Lower lobe of right lung (tissue), 2 donors: ENCODE measurements around the gene KRT74. TPM values are rescaled to one million over a fixed set of nuclear protein-coding genes. Genes with fewer than 3 reads are reported as not detected.
A peak's percentile ranks its signal among the peaks of the same experiment; 100 is the strongest.

Experiments
- ATAC-seq, 2 donors: fragments of 200-7000 bp; cut with Tn5 transposase; one replicate each; pipeline ENCODE4 v1.9.1; 2020 to 2022; ENCODE audit warnings: mild to moderate bottlenecking in 2 of 2, moderate library complexity in 2 of 2
- DNase-seq: peaks from one replicate; pipeline ENCODE4 v3.0.0-alpha.2; 2020
- H3K27ac ChIP-seq: fragments of 200-600 bp; one replicate; pipeline ENCODE4 v1.8.0; 2022
- H3K27me3 ChIP-seq: fragments of 200-600 bp; one replicate; pipeline ENCODE4 v1.8.0; 2022; ENCODE audit warnings: low read depth
- H3K36me3 ChIP-seq: fragments of 200-600 bp; one replicate; pipeline ENCODE4 v1.8.0; 2022; ENCODE audit warnings: mild to moderate bottlenecking
- H3K4me1 ChIP-seq: fragments of 200-600 bp; one replicate; pipeline ENCODE4 v1.8.0; 2022
- H3K4me3 ChIP-seq: fragments of 200-600 bp; one replicate; pipeline ENCODE4 v1.8.0; 2022; ENCODE audit warnings: mild to moderate bottlenecking
- H3K9me3 ChIP-seq: fragments of 200-600 bp; one replicate; pipeline ENCODE4 v1.8.0; 2022
- intact Hi-C: fragments of 100-400 bp; cut with DNase I; formaldehyde crosslinking; loops from one replicate; pipeline ENCODE4 v1.11.0; 2022
- total RNA-seq: library from RNA; stranded (reverse); fragmentation: NEBNext Ultra II Directional; extraction: Animal tissue kit (Norgen Biotek cat#: 25700); gene quantifications from one replicate; pipeline ENCODE4 v1.2.1, GENCODE V29; 2021
- TF ChIP-seq, protein P1 (sequence below): fragments of 200-600 bp; IDR thresholded peaks from one replicate; pipeline ENCODE4 v1.8.0; 2022; ENCODE audit warnings: antibody characterized with exemption, mild to moderate bottlenecking
- donor health status: DM: no; HTN: yes; CAD: no; lungs with severe emphysema.

KRT74 gene
- total RNA-seq, 1 donor from 2014 or later: not detected

DNA sequence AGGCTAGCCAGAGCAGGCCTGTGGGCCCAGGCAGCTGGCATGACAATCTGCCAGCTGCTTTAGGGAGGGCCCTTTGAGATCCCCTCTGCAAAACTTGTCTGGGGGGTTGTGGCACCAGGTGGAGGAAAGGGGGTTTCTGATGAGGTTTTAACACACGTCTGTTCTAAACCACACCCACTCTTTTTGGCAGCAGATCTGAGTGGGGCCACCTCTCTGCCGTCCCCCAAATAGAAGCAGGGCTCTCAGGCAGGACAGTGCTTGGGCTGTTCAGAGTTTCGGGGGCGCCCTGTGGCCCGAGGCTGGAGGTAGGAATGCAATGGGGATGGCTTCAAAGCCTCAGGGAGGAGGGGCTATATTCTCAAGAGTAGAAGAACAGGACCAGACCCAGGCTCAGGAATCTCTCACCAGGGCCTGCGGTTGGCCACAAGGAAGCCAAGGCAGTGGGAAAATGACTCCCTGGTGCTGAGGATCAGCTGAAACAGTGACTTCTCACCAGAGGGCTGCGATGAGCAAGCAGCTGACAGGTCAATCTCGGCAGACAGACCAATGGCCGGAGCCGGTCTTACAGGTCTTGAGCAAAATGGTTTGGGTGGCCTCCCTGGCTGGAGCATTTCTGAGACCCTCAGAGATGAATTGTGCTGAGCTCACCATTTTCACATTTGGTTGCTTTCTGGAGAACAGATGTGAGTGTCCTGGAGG, 51.9 kb downstream of the KRT74 start:
- Histone ChIP-seq H3K4me1 (no peaks in the 10 kb centered on the region), H3K27me3 (no peaks in the 10 kb centered on the region), H3K36me3 (no peaks in the 10 kb centered on the region), H3K4me3 (no peak overlapping the region), H3K9me3 (no peaks in the 10 kb centered on the region), H3K27ac (no peak overlapping the region)
- intact Hi-C loops: no loop called here
- DNase-seq (no peak), ATAC-seq (no peak)
- TF ChIP-seq, protein P1, sequence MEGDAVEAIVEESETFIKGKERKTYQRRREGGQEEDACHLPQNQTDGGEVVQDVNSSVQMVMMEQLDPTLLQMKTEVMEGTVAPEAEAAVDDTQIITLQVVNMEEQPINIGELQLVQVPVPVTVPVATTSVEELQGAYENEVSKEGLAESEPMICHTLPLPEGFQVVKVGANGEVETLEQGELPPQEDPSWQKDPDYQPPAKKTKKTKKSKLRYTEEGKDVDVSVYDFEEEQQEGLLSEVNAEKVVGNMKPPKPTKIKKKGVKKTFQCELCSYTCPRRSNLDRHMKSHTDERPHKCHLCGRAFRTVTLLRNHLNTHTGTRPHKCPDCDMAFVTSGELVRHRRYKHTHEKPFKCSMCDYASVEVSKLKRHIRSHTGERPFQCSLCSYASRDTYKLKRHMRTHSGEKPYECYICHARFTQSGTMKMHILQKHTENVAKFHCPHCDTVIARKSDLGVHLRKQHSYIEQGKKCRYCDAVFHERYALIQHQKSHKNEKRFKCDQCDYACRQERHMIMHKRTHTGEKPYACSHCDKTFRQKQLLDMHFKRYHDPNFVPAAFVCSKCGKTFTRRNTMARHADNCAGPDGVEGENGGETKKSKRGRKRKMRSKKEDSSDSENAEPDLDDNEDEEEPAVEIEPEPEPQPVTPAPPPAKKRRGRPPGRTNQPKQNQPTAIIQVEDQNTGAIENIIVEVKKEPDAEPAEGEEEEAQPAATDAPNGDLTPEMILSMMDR: no peak

DNA sequence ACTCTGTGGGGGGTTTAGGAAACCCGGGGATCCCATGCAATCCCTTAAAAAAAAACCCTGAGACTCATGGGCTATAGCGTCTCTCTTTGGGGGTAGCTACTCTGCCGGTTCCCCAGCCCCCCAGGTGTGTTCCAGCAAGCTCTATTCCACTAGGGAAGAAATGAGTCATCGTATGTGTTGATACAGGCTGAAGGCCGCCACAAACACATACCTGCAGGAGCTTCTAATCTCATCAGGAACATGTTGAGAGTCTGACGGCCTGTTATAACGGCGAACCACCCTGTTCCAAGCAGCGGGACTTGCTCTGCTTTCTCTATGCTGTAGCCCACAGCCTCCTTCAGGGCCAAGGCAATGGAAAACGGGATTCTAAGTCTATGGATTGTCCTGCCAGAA, 52.5 kb downstream of the KRT74 start:
- no peak overlapping the region for H3K27ac ChIP-seq
- DNase-seq (no peak), ATAC-seq (peak in 1 of 2 donors; percentile 26)
- H3K9me3 ChIP-seq: no peaks in the 10 kb centered on the region
- H3K27me3 ChIP-seq: no peaks in the 10 kb centered on the region
- TF ChIP-seq, protein P1: no peak
- no peak overlapping the region for H3K4me3 ChIP-seq
- H3K4me1 ChIP-seq: no peaks in the 10 kb centered on the region
- intact Hi-C loops: no loop called here
- no peaks in the 10 kb centered on the region for H3K36me3 ChIP-seq

DNA sequence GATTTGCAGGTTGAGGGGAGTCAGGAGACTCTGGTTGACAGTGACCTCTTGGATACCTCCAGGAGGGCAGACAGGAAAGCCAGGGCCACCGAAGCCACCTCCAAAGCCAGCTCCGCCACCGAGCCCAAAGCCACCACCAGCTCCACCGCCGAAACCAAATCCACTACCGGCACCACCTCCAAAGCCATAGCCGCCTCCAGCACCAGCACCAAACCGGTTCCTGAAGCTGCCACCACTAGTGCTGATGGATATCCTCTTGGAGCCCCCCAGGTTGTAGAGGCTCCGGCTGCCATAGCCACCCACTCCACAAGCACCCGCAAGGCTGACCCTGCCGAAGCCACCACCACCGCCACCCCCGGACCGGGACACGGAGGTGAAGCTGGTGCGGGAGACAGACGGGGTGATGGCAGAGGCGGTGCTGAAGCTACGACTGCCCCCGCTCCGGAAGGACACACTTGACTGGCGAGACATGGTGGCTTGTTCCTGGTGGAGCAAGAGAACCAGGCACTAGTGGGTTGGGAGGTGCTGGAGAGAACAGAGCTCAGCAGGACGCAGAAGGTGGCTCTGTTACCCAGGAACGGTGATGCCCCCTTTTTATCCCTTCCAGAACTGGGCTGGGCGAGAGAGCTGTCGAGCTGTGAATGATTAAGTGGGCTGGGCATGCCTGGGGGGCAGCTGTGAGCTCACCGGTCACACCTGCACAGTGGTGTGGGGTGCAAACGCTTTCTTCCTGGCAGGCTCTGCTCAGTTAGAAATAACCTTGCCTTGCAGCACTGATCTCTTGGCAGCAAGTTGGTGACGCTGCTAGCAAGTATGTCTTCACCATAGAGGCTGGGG, 53.6 kb downstream of the KRT74 start, which contains the start of gene KRT5:
TSS of gene KRT5 (minus strand) at position 569 of the 837 bp plus-strand sequence. CDS start at position 471, 98 bp downstream.
- Histone ChIP-seq H3K9me3 (no peaks in the 10 kb centered on the region), H3K36me3 (no peaks in the 10 kb centered on the region), H3K27me3 (no peaks in the 10 kb centered on the region), H3K27ac (no peak within 1 kb of the TSS), H3K4me3 (no peak within 1 kb of the TSS), H3K4me1 (no peaks in the 10 kb centered on the region)
- DNase-seq: no peak
- intact Hi-C loops: no loop called here
- ATAC-seq: no peak
- TF ChIP-seq, protein P1: no peak

DNA sequence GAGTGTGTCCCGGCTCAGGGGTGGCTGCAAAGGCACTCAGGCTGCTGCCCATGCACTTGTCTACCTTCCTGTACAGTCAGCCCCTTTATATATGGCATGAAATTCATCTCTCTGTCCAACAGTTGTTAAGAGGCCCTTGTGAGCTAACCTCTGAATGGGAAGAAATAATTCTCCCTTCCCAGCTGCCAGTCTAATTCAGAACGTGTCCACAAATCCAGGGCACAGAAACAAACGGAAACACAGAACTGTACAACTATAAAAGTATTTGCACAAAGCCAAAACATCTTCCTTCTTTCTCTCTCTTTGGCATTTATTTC, 54.3 kb downstream of the KRT74 start:
- no peaks in the 10 kb centered on the region for H3K27me3 ChIP-seq
- no peak overlapping the region for H3K4me3 ChIP-seq
- no peaks in the 10 kb centered on the region for H3K9me3 ChIP-seq
- H3K36me3 ChIP-seq: no peaks in the 10 kb centered on the region
- ATAC-seq (no peak), DNase-seq (no peak)
- intact Hi-C loops: no loop called here
- H3K4me1 ChIP-seq: no peaks in the 10 kb centered on the region
- TF ChIP-seq, protein P1: no peak
- no peak overlapping the region for H3K27ac ChIP-seq

DNA sequence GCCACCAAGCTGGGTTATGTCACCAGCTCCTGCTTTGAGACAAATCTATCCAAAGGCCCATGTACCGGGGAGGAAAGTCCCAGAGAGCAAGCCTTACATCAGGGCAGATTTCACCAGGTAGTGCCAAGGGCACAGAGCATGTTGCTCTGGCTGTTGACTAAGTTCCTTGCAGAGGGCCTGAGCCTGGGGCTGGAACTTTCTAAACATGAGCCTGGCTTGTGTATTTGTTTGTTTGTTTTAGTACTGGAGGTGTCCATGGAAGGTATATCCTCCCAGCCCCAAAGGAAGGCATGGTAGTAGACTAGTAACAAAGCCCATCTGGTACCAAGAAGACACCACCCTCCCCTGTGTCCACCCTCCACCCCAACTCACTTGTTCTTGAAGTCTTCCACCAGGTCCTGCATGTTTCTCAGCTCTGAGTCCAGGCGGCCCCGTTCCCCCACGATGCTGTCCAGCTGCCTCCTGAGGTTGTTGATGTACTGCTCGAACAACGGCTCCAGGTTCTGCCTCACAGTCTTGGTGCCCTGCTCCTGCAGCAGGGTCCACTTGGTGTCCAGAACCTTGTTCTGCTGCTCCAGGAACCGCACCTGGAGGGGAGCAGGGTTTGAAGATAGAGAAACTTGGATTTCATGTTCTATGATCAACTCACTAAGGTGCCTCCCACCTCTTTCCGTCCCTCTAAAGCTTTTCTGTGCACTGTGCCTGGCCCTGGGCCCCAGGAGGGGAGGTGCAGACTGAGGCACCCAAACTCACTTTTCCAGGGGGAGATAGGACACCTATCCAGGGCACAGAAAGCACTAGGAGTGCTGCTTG, 54.9 kb downstream of the KRT74 start:
- H3K4me3 ChIP-seq: no peak overlapping the region
- no peaks in the 10 kb centered on the region for H3K4me1 ChIP-seq
- DNase-seq (no peak), ATAC-seq (no peak)
- H3K27me3 ChIP-seq: peaks cover 4% of the 10 kb centered on the region
- TF ChIP-seq, protein P1: no peak
- intact Hi-C loops: no loop called here
- H3K36me3 ChIP-seq: no peaks in the 10 kb centered on the region
- no peaks in the 10 kb centered on the region for H3K9me3 ChIP-seq
- H3K27ac ChIP-seq: no peak overlapping the region
